ENCODE measurements around the gene TNFRSF21. TPM values are rescaled to one million over a fixed set of nuclear protein-coding genes. Genes with fewer than 3 reads are reported as not detected.

TNFRSF21 gene
- total RNA-seq, 1 donor from 2014 or later, result 31.2 TPM

Other genes starting within 250 kb of the TNFRSF21 start
- 90.3 and 113 TPM in 2 replicates for gene CD2AP, start 167.9 kb upstream of the TNFRSF21 start, total RNA-seq